ENCODE results near the gene GALNT2. TPM values are rescaled to one million over a fixed set of nuclear protein-coding genes. Genes with fewer than 3 reads are reported as not detected.

The GALNT2 gene
- total RNA-seq, 1 donor from 2014 or later: 72.2 TPM

DNA sequence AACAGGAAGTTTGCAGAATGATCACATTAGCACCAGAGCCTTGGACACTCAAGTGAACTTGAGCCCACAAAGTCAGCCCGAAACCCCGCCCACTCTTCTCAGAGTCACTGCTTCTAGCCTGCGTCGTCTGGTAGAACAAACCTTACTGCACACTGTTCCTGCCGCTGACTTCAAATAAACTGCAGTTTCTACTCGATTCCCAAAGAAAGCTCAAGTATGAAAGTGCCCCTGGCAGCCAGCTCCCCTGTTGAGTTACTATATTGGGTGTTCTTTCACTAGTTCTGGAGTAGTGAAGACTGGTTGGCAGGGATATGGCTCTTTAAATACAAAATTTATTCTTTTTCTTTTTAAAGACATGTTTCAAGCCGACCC lies 164.7 kb downstream of the GALNT2 start:
- peak; percentile 54 for DNase-seq (ENCODE audit: low spot score)

DNA sequence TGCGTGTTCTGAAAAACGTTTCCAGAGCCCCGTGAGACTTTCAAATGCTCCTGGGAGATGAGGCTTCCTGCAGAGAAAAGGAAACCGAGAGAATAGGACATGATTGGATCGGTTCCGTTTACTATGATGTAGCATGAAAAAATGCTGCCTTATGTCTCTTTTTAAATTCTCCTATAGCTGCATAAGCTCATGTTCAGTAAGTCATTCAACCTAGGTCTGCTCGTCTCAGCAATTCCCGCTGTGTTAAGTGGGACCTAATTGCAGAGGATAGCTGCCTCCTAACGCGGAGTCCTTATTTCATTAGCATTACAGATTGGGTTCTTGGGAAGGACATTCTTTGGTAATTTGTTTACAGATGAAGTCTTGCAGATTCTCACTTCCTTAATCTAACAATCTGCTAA lies 165.3 kb downstream of the GALNT2 start:
- DNase-seq (ENCODE audit: low spot score): no peak

DNA sequence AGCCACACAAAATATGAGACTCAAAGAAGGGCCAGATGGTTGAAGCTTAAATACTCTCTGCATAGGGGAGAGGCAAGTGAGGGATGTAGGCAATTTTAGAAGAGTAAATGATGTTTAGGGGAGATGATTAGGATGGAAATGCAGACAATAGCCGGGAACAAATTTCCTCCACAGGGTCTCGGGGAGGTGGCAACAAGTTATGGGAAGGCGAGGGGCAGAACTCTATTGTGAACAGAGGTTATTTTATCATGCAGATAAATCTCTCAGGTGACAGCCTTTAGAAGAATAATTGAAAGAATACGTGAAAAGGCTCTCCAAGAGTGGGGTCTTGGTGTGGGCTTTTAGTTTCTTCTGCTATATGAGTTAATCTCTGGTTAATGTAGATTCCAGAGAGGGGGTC lies 166.7 kb downstream of the GALNT2 start:
- DNase-seq (ENCODE audit: low spot score): no peak

DNA sequence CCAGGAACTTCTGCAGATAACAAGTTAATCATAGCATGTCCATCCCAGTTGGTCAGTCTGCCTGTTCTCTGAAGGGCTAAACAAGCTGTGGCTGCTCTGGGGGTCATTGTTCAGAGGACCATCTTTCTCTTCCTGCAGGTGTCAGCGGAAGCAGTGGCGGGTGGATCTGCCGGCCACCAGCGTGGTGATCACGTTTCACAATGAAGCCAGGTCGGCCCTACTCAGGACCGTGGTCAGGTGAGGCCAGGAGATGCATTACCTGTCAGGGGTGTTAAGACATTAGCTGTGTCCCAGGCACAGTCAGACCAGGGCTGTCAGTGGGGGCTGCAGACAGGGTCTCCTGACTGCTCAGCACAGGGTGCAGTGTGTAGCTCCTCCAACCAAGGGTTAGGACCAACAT lies 168.8 kb downstream of the GALNT2 start:
- DNase-seq (ENCODE audit: low spot score): no peak

DNA sequence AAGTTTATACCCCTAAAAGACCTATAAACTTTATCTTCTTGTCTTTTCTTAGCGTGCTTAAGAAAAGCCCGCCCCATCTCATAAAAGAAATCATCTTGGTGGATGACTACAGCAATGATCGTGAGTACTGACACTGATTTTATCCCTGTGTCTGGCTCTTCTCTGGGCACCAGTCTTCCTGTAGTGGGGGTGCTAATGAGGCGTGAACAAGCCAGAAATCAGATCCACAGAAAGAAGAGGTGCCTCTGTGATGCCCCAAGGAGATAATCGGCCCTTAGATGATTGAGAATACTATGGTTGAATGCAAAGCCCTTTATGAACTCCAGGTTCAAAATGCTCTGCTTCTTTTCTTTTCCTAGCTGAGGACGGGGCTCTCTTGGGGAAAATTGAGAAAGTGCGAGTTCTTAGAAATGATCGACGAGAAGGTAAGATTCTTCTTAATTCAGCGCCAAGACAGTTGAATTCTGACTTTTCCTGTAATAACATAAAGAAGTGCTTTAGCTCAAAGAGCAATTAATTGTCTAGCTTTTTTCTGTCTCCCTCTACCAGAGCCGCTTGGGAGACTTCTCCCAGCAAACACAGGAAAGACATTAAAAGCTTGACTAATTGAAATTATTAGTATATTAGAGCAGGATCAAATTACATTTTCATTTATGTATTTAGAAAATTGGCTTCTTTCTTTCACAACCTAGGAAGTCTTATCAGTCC lies 169.4 kb downstream of the GALNT2 start:
- no peak for DNase-seq (ENCODE audit: low spot score)

DNA sequence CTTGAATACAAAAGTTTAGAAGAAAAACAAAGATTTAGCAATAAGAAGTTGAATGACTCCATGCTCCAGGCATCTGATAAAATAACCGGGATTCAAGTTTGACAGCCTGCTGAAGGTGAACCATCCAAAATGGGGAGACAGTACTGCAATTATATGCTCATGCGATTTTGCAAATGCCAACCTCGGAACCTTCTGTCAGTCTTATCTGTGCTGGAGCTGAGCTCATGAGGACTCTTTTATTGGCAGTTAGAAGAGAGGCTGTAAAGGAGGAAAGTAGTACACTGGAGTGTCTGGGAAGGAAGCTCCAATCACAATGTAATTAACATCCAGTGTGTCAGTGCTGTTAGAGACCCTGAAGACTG lies 170.0 kb downstream of the GALNT2 start:
- no peak for DNase-seq (ENCODE audit: low spot score)

DNA sequence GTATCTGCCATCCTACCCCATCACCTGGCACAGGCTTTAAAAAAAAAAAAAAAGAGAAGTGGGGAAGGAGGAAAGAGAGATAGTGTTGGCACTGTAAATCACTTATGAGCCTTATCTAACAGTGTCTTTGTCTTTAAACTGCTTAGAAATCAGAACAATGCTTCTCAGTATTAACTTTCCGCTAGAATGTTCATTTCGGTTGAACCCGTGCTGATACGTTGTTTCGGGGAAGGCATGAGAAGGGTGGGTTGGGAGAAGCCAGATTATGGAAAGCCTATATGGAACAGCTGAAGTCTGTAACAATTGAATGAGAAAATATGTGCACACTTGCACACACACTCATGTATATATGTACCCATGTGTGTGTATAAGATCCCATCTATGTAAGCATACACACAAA lies 170.8 kb downstream of the GALNT2 start:
- DNase-seq (ENCODE audit: low spot score): no peak

DNA sequence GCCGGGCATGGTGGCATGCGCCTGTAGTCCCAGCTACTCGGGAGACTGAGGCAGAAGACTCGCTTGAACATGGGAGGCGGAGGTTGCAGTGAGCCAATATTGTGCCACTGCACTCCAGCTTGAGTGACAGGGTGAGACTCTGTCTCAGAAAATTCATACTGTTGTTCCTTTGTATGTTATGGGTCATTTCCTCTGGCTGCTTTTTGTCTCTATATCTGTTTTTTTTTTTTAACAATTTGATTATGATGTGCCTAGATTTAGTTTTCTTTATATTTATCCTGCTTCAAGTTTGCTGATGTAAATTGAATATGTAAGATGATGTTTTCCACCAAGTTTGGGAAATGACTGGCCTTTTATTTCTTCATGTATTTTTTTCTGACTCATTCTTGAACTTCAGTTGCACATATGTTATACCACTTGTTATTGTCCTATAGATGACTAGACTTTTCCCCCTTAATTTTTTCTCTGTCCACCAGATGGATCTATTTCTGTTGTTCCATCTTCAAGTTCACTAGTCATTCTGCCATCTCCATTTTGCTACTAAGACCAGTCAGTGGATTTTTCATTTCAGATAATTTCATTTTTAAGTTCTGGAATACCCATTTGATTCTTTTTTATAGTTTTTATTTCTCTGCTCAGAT lies 173.5 kb downstream of the GALNT2 start:
- no peak for DNase-seq (ENCODE audit: low spot score)

DNA sequence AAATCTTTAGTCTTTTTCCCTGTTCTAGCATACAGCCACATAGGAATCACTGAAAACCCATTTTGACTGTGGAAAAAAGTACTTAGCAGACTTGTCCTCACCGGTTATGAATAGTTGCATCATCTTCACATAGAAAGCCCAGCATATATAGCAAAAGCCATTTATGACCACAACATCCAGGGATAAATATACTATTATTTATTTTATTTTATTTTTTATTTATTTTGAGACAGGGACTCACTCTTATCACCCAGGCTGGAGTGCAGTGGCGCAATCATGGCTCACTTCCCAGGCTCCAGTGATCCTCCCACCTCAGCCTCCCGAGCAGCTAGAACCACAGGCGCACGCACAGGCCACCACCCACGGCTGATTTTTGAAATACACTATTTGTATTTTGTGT lies 175.3 kb downstream of the GALNT2 start:
- DNase-seq (ENCODE audit: low spot score): no peak

DNA sequence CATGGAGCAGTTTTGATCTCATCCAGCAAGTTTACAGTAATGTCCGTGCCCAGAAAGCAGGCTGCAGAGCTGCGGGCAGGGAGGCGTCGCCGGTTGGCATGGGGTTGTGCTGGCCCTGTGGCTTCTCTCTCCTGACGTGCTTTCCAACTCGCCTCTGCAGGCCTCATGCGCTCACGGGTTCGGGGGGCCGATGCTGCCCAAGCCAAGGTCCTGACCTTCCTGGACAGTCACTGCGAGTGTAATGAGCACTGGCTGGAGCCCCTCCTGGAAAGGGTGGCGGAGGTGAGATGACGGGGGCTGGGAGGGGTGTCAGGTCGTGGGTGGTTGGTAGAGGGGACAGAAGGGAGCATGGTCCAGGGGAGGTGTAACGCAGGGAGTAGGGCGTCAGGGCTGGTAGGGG lies 176.1 kb downstream of the GALNT2 start:
- no peak for DNase-seq (ENCODE audit: low spot score)

DNA sequence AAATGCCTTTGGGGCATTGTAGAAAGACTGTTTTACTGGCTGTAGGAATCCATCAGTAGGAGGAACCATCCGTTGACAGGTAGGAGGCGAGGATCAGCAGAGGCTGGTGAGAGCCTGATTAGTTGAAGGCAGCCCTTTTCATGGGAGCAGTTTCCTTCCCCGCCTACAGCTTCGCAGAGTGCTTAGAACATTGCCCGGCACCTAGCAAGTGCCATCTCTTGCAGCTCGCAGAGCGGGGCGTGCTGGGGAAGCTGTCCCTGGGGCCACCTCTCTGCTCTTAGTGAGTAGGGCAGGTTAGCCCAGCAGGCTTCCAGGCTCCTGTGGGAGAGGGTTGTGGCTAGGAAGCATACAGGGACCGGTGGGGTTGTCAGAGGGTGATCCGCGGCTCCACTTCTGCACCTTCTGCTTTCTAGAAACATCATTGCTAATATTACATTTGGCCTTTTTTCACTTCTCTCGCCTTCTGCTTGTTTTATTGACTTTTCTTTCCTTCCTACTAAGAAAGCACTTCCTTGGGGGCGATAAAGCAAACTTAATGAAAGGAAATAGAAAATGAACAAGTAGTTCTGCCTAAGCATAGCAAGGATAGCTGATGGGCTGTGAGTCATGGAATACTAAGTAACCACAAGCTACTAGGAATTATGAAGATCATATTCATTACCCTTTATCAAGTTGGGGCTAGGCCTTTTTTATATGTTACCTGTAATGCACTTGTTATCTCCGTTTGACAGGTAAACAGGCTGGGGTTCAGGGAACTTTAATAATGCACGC lies 176.7 kb downstream of the GALNT2 start:
- DNase-seq (ENCODE audit: low spot score): no peak

DNA sequence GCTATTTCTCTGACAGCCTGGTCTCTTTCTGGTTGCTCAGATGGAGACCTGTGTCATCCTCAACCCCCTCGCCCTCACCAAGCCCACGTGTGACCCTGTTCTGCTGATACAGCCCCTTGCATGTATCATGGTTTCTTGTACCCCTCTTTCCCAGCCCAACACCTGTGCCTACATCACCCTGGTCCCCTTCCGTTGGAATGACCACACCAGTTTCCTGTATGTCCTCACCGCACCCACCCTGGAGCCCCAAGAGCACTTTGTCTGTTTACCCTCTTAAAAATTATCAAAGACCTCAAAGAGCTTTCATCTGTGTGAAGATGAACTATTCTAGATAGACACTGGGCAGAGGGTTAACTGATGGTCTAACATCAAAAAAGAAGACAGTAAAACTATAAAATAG lies 179.5 kb downstream of the GALNT2 start:
- no peak for DNase-seq (ENCODE audit: low spot score)

DNA sequence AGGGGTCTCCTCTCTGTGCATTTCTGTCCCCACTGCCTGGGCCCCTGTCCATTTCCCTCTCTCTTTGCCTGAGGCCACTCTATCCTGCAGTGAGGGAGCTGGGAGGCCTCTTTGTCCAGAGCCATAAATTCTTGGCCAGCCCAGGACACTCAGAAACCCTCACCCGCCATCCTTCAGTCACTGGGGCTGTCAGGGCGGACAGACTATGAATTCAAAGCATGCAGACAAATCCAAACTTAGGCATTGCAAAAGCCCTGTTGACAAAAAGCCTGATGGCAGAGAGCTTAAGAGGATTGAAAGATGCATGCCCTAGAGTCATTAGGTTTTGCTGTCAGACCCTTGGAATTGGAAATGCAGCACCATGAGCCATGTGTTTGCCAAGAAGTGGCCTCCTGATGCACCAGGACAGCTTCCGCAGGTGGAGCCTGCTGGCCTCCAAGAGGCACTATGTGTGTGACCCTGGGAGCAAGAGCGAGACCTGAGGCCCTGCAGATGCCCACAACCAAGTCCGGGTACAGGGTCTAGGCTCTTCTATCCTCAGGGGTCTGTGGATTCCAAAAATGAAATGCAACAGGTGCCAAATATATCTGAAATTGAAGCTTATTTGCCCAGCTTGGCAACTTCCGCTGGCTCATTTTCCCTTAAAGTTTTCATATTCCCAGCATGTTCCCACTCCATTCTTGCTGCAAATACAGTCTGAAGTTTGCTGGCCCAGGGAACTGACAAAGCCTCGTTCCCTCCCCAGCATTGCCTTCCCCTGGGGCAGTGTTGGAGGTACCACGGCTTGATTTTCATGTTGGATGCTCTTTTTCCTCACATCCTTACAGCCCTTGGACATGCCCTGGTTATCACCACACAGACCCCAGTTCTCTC lies 181.2 kb downstream of the GALNT2 start:
- DNase-seq (ENCODE audit: low spot score): no peak

DNA sequence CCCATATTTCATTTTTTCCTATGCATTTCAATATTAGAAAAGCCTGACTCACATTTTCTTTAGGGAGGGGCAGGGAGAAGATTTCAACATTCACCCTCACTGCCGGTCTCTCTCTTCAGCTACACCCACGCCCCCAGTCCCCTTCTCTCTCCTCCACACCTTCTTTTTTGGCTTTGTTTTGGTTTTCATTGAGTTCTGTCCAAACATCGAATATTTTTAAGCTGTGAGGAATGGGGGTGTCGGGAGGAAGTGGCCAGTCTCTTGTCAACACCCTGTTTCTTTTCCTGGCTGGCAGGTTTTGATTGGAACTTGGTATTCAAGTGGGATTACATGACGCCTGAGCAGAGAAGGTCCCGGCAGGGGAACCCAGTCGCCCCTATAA lies 181.8 kb downstream of the GALNT2 start:
- no peak for DNase-seq (ENCODE audit: low spot score)

DNA sequence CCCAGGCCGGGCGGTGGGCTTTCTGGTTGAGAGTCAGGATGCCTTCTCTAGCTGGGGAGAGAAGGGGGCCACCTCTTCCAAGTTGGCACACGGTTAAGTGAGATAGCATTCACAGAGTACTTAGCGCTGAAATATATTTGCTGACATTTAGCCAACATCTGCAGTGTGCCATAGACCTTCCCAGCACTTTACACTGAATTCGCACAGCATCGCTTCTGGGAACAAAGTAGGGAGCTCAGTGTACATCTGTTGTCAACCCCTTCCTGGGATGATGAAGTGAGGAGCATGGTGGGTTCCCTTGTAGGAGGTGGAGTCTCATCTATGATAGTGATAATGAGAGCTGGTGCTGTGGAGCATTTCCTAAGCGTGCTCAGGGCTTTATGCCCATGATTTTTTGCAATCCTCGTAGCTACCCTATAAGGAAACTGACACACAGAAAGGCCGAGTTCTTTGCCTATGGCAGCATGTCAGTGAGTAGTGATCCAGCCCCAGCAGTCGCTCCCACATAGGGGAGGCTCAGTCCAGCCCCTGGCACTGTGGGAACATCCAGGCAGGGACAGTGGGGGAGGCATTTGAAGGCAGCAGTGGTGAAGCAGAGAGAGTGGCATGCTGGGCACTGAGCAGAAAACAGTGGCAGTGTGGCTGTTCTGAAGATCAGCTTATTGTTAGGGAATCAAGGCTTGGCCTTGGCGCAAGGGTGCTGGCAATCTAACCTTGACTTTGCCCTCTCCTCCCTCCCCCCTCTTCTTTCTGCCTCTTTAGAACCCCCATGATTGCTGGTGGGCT lies 182.8 kb downstream of the GALNT2 start:
- DNase-seq (ENCODE audit: low spot score): no peak

DNA sequence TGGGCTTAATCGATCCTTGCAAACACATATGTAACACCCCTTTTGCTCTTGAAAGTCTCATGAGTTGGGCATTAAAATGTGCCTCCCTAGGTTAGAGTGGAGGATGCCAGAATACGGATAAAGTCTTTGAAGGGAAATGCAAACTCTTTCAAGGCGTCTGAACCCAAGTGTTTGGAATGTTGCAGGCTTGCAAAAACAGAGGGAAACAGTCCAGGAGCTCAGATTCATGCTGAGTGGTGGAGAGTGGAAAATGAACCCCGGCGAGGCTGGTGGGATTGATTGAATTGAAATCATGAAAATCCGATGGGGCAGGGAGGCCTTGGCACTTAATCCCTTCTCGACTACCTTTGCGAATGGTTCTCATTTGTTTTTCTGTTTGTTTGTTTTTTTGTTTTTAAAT lies 183.6 kb downstream of the GALNT2 start:
- DNase-seq (ENCODE audit: low spot score): no peak

DNA sequence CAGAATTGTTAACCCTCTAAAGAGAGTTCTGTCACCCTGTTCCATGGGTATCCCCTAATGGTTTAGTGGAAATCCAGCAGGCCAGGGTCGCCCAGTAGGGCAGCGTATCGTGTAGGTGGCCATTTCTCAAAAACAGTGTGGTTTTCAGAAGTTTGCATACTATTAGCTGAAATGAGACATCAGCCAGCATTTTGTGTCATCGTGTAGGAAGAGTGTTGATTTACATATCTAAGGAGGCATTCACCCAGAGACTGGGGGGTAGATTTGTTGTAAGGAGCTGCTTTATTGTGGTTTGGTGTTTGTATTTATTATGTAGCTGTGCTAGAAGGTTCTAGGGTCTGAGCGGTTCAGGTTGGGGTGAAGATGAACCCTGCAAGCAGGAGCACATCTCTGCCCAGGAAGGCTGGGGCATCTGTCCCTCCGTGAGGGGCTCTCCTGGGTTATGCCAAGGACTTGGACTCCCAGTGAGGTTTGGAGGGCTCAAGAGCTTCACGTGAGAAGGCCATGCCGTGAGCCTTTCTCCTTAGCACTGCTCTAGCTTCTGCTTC lies 184.7 kb downstream of the GALNT2 start:
- no peak for DNase-seq (ENCODE audit: low spot score)

DNA sequence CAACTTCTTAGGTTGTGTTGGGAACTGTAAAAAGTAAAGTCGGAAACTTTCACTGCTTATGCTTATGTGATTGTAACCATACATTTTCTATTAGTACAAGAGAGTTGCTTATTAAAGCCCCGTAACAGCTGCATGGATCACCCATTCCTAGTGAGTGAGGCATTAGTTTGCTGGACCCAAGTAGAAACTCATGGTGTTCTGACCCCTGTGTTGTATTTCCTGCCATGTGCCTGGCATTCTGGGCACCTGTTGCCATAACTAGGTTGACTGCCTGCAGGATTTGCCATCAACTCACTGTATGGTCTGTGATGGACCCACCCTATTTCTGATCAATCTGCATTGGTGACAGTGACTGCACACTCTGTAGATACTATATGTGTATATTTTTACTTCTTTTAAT lies 186.1 kb downstream of the GALNT2 start:
- DNase-seq (ENCODE audit: low spot score): no peak

DNA sequence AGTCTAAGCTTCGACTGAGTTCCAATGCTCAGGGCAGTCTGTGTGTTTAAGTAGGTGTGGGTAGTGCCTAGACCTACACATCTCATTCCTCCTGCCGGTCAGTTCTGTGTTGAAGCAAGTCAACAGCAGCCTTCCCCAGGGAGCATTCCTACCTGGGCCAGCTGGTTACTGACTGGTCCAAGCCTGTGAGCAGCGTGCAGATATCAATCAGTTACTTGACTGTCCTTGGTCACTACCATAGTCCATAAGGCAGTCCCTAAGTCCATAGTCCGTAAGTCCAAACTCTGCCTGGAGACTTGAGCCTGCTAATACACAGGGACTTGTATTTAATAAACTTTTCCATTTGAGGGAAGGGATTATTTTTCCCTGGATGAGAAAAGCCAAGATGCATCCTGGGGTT lies 187.2 kb downstream of the GALNT2 start:
- no peak for DNase-seq (ENCODE audit: low spot score)

DNA sequence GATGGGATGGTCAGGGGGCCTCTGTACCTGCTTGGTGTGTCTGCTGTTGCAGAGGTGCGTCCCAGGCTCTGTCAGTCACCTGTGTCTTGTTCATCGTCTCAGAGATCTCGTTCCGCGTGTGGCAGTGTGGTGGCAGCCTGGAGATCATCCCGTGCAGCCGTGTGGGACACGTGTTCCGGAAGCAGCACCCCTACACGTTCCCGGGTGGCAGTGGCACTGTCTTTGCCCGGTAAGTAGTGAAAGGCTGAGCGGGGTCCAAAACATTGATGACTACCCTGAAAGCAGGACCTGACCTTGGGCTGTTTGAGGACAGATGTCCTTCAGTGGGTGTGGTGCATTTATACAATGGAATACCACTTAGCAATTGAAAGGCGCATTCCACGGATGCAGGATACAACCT lies 188.1 kb downstream of the GALNT2 start:
- no peak for DNase-seq (ENCODE audit: low spot score)

DNA sequence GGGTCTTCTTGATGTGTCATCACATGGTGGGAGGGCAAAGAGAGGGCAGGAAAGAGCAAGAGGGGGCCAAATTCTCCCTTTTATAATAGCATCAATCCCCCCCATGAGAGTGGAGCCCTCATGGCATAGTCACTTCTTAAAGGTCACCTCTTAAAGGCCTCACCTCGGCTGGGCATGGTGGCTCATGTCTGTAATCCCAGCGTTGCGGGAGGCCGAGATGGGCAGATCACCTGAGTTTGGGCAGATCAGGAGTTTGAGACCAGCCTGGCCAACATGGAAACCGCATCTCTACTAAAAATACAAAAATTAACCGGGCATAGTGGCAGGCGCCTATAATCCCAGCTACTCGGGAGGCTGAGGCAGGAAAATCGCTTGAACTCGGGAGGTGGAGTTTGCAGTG lies 189.0 kb downstream of the GALNT2 start:
- DNase-seq (ENCODE audit: low spot score): no peak
